GM18909 (cell line): ENCODE measurements around the gene NSMCE1.
A peak's percentile ranks its signal among the peaks of the same experiment; 100 is the strongest.

Source experiments
- ATAC-seq: cut with Tn5 transposase; IDR thresholded peaks from one replicate; pipeline ENCODE4 v1.9.1; 2021; ENCODE audit warnings: mild to moderate bottlenecking; ENCODE audit not compliant: unreplicated experiment, poor library complexity

NSMCE1 gene

GRCh38 chr16:27199736-27200135, 68.8 kb downstream of the NSMCE1 start:
- ATAC-seq = peak; percentile 40

- no peak for ATAC-seq
Observed at GRCh38 chr16:27199235-27199586, 69.4 kb downstream of the NSMCE1 start.

GRCh38 chr16:27198451-27199234, 69.9 kb downstream of the NSMCE1 start:
- no peak for ATAC-seq

DNA sequence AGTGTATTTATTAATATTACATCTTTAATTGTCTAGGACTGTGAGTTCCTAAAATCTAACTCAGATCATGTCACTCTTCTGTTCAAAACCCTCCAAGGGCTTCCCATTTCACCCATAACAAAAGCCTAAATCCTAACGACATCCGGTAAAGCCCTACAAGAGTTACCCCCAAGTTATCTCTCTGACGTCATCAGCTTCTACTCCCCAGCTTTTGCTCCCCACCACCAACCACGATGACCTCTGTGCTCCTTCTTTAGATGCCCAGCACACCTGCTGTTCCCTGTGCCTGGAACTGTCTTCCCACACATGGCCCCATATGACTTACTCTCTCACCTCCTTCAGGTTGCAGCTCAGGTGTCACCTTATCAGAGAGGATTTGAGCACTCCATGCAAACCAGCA, 71.6 kb downstream of the NSMCE1 start:
- ATAC-seq = no peak

DNA sequence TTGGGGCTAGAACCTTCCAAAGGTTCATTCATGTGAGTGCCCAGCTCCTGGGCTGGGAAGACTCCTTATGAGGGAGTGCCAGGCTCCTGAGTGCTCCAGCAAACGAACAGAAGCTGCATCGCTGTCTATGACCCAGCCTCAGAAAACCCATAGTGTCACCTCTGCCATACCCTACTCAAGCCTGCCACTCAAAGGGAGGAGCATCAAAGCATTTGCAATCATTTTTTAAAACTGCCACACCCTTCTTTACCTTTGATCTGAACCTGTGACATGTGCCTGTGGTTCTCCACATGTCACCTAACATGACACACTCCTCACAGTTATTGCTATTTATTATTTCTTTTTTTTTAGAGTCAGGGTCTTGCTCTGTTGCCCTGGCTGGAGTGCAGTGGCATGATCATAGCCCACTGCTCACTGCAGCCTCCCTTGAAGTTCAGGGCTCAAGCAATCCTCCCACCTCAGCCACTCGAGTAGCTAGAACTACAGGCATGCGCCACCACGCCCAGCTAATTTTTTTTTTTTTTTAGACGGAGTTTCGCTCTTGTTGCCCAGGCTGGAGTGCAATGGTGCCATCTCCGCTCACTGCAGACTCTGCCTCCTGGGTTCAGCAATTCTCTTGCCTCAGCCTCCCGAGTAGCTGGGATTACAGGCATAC, 72.5 kb downstream of the NSMCE1 start:
- no peak for ATAC-seq

DNA sequence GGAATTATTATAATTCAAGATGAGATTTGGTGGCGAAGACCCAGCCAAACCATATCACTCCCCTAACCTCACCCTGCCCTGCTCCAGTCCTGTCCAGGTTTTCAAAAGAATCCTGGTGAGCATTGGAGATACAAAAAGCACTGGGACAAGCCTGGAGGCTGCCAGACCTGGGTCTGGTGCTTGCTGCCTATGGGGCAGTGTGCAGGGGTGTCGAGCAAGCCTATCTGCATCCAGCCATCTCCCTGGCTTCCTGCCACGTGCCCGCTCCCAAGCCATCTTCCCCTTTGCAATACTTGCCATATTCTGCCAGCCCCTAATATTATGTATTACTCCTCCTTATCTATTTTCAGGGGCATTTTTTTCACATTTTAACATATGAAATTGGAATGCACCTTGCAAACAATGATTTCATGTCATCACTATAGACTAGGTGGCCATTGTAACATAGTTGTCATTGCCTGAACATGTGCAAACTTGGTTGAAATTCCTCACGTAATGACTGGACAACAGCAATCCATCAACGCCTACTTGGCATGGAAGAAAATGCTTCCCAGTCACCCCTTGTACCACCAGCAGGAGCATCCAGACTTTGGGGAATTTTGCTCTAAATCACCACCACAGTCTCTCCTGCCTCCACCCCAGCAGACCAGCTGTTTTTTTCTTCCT, 73.4 kb downstream of the NSMCE1 start:
- no peak for ATAC-seq

DNA sequence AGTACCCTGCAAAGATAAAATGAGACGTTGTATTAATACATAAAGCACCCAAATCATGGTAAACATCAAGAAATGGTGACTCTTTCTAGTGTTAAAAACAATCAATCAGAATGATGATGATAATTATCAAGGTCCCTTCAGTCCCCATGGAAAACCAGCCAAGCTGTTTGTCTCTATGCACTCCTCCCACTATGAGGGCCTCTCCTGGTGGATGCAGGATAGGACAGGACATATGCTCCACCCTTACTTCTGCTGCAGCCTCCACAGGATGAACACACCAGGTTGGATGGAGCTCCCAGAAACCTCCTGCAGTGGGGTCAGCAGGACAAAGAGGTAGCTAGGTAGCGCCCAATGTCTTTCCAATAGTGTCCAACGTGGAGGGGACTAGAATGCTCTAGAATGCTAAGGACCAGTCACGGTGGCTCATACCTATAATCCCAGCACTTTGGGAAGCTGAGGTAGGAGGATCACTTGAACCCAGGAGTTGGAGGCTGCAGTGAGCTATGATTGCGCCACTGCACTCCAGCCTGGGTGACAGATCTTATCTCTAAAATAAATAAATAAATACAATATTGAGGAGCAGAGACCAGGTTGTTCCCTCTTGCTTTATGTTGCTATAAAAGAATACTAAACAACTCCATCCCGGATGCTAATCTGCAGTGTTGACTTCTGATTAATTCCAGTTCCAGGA, 75.1 kb downstream of the NSMCE1 start:
- ATAC-seq = no peak

DNA sequence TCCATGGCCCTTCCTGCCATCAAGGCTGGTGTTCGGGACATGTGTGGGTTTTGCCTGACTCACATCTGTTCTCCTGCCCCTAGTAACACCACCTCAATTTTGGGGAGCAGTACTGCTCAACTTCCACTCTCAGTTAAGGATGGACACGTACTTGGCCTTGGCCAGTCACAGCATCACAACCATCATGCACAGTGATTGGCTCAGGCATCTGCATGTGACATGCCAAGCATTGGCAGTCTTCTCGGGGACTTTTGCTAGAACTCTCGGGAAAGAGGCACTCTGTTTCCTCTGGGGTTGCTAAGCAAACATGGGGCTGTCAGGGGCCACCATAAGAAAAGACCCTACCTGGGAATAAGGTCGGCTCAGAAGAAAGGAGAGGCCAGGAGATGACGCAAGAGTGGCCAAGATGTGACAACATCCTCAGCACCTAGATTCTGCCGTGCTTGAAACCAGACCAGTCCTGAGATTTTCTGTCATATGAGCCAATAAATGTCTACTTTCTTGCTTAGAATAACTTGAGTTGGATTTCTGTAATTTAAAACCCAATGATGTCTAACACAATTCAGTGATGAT, 77.1 kb downstream of the NSMCE1 start:
- no peak for ATAC-seq

DNA sequence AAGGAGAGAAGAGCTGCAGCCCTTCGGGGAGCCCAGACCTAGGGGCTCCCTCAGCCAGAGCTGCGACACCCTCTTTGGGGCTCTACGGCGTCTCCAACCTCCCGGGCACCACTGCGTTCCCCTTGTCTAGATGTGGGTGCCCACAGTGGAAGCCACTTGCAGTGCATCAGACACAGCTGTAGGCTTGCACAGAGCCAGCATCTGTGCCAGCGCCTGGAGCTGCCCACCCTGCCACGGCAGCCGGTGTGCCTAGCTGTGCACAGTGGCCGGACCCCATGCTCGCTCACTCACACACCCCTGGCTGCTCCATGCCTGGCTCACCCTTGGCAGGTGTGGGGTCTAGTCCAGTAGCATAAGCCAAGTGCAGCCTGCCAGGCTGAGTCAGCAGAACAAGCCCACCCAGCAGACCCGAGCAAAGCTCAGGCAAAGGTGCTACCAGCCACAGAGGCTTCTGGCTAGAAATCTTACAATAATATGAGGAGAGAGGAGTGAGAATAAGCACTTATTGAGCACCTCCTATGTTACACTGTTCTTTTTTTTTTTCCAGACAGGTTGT, 78.2 kb downstream of the NSMCE1 start:
- no peak for ATAC-seq

- ATAC-seq = no peak
Observed at GRCh38 chr16:27189335-27189972, 79.1 kb downstream of the NSMCE1 start.

DNA sequence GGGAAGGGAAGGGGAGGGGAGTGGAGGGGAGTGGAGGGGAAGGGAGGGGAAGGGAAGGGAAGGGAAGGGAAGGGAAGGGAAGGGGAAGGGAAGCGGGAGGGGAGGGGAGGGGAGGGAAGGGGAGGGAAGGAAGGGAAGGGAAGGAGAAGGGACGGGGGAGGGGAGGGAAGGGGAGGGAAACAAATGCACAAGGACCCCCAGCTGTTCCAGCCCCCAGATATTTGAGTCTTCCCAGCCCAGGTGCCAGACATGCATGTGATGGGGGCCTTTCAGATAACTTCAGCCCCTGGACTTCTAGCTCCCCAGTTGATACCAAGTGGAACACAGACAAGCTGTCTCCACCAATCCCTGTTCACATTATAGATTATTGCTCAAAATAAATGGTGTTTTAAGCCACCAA, 79.9 kb downstream of the NSMCE1 start:
- ATAC-seq = no peak

DNA sequence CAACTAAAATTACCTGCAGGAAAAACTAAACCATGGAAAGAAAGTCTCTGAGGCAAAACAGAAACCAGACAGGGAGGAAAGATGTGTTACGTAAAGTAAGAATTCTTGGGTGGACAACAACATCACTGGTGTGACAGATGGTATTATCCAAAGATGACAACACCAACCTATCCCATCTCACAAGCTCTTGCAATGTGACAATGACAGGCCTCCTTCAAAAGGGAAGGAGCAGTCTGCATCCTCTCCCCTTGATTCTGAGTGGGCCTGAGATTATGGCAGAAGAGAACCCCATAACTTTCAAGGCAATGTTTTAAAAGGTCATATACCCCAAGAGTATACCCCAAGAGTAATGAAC, 82.8 kb downstream of the NSMCE1 start:
- no peak for ATAC-seq

DNA sequence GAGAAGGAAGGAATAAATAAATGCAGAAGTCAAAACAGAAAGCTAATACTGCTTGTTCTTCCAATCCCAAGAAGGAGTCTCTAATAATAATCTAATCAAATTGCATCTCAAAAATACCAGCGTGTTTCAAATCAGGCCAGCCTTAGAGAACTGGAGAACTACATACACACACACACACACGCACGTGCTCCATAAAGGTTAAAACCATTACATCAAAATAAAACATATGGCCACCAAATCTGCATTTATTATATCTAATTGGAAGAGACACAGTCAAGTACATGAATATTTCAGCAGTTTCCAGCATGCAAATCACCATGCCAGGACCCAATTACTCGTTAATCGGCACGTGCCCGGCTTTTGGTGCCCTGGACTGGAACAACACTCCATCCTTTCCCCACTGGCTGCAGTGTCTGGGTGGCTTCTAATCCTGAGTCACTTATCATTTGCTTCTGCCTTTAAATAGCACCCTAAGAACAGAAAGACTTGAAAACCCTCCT, 85.6 kb downstream of the NSMCE1 start:
- ATAC-seq = no peak

GRCh38 chr16:27181019-27181790, 87.4 kb downstream of the NSMCE1 start:
- ATAC-seq = no peak

GRCh38 chr16:27179500-27180072, 89.0 kb downstream of the NSMCE1 start:
- peak; percentile 76 for ATAC-seq

DNA sequence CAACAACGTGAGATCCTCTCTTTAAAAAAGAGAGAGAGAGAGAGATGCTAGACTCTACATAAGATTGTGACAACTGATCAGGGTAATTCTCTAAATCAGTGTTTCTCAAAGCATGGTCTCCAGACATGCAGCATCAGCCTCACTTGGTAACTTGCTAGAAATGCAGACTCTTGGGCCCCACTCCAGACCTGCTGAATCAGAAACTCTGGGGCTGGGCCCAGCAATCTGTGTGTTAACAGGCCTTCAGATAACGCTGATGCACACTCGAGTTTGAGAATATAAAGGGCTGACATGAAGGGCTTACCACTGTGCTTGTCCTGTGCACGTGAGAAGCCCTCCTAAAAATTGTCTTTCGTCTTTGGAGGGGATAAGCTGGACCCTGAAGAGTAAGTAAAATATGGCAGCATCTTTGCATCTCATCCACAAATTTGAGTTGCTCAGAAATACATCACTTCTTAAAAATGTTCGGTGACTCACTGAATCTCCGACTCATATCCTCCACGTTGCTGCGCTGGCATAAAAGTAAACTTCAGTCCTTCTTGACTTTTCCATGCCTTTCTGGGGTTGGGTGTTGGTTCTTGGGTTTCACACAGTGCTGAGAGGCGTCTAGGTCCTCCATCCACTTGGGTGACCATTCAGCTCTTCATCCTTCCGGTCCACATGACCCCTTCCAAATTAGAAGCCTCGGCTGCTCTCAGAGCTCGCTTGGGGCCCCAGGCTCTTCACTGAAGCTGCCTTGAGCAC, 91.4 kb downstream of the NSMCE1 start:
- ATAC-seq = no peak

- no peak for ATAC-seq
Observed at GRCh38 chr16:27175888-27176287, 92.7 kb downstream of the NSMCE1 start.
